Measurements from ENCODE around the gene RIOX2. TPM values are rescaled to one million over a fixed set of nuclear protein-coding genes. Genes with fewer than 3 reads are reported as not detected.

RIOX2 gene
- total RNA-seq, 1 donor from 2014 or later, result 63.2 TPM

DNA sequence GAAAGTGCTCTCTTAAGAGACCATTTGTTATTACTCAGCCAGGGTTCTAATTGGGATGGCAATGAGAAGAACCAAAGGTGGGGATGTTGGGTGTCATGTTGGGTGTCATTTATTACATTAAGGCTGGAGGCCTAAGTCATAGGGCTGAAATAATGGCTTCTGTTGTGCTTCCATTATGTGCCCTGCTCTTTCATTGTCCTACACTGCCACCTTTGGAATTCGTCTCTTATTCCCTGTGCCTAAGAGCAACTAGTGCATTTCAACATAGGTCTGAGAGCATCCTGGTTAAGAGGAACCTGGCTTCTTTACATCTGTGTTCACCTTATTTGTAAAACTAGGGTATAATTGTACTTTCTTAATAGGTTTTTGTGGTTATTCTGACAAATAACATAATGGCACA, 32.2 kb downstream of the RIOX2 start:
- Mint-ChIP-seq H3K4me3 (ENCODE audit: low read depth) (no peak overlapping the region), H3K9me3 (no peaks in the 10 kb centered on the region), H3K27ac (no peak overlapping the region), H3K4me1 (ENCODE audit: low read depth) (peaks cover 15% of the 10 kb centered on the region), H3K27me3 (ENCODE audit: low read depth) (no peaks in the 10 kb centered on the region), H3K36me3 (ENCODE audit: low read depth) (peaks cover 60% of the 10 kb centered on the region)
- intact Hi-C loops (cut with micrococcal nuclease), result loop anchor here (2.0 kb wide), 1 partner anchor 13 kb away; no protein-coding TSS in a partner anchor
- DNase-seq (ENCODE audit: low spot score), result no peak

DNA sequence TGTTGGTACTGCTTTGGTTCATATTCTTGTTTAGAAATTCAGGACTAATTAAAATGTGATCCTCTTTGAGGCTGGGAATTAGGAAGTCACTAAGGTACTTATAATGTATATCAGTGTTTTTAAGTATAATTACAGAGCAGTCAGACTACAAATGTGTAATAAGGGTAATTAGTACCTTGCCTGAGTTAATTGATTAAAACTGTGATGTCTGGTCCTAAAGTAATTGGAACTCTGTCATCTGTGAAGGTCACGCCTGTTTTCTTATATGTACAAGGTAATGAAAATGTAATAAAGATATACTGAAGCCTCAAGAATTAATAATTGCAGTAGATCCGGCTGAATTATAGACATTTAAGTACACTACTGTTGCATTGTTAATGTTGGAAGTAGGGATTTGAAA, 32.8 kb downstream of the RIOX2 start:
- Mint-ChIP-seq H3K36me3 (ENCODE audit: low read depth) (peaks cover 59% of the 10 kb centered on the region), H3K27me3 (ENCODE audit: low read depth) (no peaks in the 10 kb centered on the region), H3K4me3 (ENCODE audit: low read depth) (no peak overlapping the region), H3K9me3 (no peaks in the 10 kb centered on the region), H3K4me1 (ENCODE audit: low read depth) (peaks cover 15% of the 10 kb centered on the region), H3K27ac (no peak overlapping the region)
- DNase-seq (ENCODE audit: low spot score), result no peak
- intact Hi-C loops (cut with micrococcal nuclease), result no loop called here

- no peaks in the 10 kb centered on the region for H3K9me3 Mint-ChIP-seq
- intact Hi-C loops (cut with micrococcal nuclease), result no loop called here
- H3K27ac Mint-ChIP-seq, result no peak overlapping the region
- peaks cover 49% of the 10 kb centered on the region for H3K36me3 Mint-ChIP-seq (ENCODE audit: low read depth)
- no peak for DNase-seq (ENCODE audit: low spot score)
- H3K4me3 Mint-ChIP-seq (ENCODE audit: low read depth), result no peak overlapping the region
- no peaks in the 10 kb centered on the region for H3K27me3 Mint-ChIP-seq (ENCODE audit: low read depth)
- H3K4me1 Mint-ChIP-seq (ENCODE audit: low read depth), result peaks cover 14% of the 10 kb centered on the region
Measured at GRCh38 chr3:97938444-97938843, 33.8 kb downstream of the RIOX2 start.

DNA sequence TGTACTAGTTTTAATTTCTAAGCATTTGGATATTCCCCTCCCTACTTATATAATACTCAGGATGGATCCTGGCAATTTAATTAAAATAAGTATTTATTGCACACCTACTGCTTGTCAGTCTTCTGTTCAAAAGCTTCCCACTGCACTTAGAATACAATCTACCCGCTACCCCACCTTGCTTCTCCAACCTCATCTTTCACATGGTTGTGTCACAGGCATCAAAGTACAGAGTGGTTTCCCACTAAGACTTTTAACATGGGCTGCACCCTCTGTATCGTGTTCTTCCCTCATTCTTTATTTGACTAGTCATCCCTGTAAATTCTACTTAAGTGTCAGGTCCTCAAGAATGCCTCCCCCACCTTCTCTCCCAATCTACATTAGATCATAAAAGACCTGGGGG, 35.0 kb downstream of the RIOX2 start:
- intact Hi-C loops (cut with micrococcal nuclease), result no loop called here

DNA sequence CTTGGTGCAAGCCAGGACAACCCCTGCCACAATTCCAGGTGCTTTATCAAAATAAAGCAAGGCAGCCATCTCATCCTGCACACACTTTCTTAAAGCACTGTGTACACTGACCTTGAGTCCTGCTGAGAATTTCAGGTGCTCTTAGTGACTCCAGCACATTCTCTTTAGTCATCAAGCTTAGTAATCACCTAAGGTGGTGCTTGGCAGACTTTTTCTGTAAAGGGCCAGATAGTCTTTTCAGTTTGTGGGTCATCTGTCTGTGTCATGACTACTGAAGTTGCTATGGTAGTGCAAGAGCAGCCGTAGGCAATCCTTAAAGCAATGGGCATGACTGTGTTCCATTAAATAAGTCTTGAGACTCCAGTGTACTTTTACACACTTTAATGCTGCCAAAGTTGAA, 36.4 kb downstream of the RIOX2 start:
- Mint-ChIP-seq H3K27ac (no peak overlapping the region), H3K27me3 (ENCODE audit: low read depth) (no peaks in the 10 kb centered on the region), H3K4me1 (ENCODE audit: low read depth) (peaks cover 9% of the 10 kb centered on the region), H3K4me3 (ENCODE audit: low read depth) (no peak overlapping the region), H3K36me3 (ENCODE audit: low read depth) (peaks cover 45% of the 10 kb centered on the region), H3K9me3 (no peaks in the 10 kb centered on the region)
- intact Hi-C loops (cut with micrococcal nuclease), result no loop called here
- no peak for DNase-seq (ENCODE audit: low spot score)

More for the DNA sequence above, 35.0 kb downstream of the RIOX2 start:
- H3K36me3 Mint-ChIP-seq (ENCODE audit: low read depth), result peaks cover 40% of the 10 kb centered on the region
- no peak overlapping the region for H3K27ac Mint-ChIP-seq
- no peak for DNase-seq (ENCODE audit: low spot score)
- H3K9me3 Mint-ChIP-seq, result no peaks in the 10 kb centered on the region
- H3K4me3 Mint-ChIP-seq (ENCODE audit: low read depth), result no peak overlapping the region
- peaks cover 9% of the 10 kb centered on the region for H3K4me1 Mint-ChIP-seq (ENCODE audit: low read depth)
- no peaks in the 10 kb centered on the region for H3K27me3 Mint-ChIP-seq (ENCODE audit: low read depth)

GRCh38 chr3:97934980-97935695, 37.1 kb downstream of the RIOX2 start:
- Mint-ChIP-seq H3K36me3 (ENCODE audit: low read depth) (peaks cover 49% of the 10 kb centered on the region), H3K27me3 (ENCODE audit: low read depth) (no peaks in the 10 kb centered on the region), H3K9me3 (peaks cover 5% of the 10 kb centered on the region), H3K4me1 (ENCODE audit: low read depth) (peaks cover 9% of the 10 kb centered on the region), H3K27ac (no peak overlapping the region), H3K4me3 (ENCODE audit: low read depth) (no peak overlapping the region)
- DNase-seq (ENCODE audit: low spot score), result no peak
- intact Hi-C loops (cut with micrococcal nuclease), result no loop called here

- intact Hi-C loops (cut with micrococcal nuclease), result no loop called here
- peaks cover 7% of the 10 kb centered on the region for H3K4me1 Mint-ChIP-seq (ENCODE audit: low read depth)
- H3K9me3 Mint-ChIP-seq, result peaks cover 6% of the 10 kb centered on the region
- H3K27me3 Mint-ChIP-seq (ENCODE audit: low read depth), result no peaks in the 10 kb centered on the region
- H3K36me3 Mint-ChIP-seq (ENCODE audit: low read depth), result peaks cover 42% of the 10 kb centered on the region
- no peak for DNase-seq (ENCODE audit: low spot score)
- H3K27ac Mint-ChIP-seq, result no peak overlapping the region
- no peak overlapping the region for H3K4me3 Mint-ChIP-seq (ENCODE audit: low read depth)
Measured at GRCh38 chr3:97932387-97932801, 39.8 kb downstream of the RIOX2 start.

DNA sequence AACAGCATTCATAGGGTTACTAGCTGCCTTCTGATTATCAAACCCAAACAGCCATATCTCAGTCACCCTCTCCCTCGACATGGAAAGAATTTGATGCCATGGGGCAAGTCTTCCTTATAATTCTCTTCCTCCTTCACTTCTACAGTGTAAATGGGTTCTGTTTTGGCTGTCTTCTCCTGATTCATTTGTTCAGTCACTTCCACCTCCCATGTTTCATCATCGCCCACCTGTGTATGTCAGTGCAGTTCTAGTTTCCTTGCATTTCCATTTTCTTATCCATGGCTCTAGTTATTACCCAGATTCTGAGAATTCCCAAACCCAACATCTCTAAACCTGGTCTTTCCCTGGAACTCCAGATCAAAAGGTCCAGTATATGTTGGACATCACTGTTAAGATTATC, 41.0 kb downstream of the RIOX2 start:
- no peak for DNase-seq (ENCODE audit: low spot score)
- Mint-ChIP-seq H3K9me3 (peaks cover 6% of the 10 kb centered on the region), H3K27ac (no peak overlapping the region), H3K4me1 (ENCODE audit: low read depth) (peaks cover 5% of the 10 kb centered on the region), H3K36me3 (ENCODE audit: low read depth) (peaks cover 32% of the 10 kb centered on the region), H3K4me3 (ENCODE audit: low read depth) (no peak overlapping the region), H3K27me3 (ENCODE audit: low read depth) (no peaks in the 10 kb centered on the region)
- intact Hi-C loops (cut with micrococcal nuclease), result no loop called here

GRCh38 chr3:97930018-97930417, 42.2 kb downstream of the RIOX2 start:
- Mint-ChIP-seq H3K36me3 (ENCODE audit: low read depth) (peaks cover 23% of the 10 kb centered on the region), H3K9me3 (peaks cover 6% of the 10 kb centered on the region), H3K27ac (no peak overlapping the region), H3K4me3 (ENCODE audit: low read depth) (no peak overlapping the region), H3K4me1 (ENCODE audit: low read depth) (no peaks in the 10 kb centered on the region), H3K27me3 (ENCODE audit: low read depth) (no peaks in the 10 kb centered on the region)
- no peak for DNase-seq (ENCODE audit: low spot score)
- intact Hi-C loops (cut with micrococcal nuclease), result no loop called here

DNA sequence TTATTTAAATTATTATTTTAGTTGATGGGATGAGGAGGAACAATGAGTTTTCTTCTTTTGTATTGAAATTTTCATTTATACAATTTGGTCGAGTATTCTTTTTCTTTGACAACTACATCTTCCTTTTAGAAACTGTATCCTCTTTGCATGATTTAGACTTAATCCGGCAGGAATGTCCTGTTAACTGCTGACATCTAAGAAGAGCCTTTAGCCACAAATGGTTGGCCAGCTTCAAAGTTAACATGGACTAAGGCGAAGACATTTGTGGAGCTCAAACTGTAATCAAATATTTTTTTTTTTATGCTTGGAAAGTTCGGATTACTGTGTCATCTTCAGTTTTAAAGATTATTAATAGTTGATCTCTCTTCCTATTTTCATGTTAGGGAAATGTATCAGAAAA, 43.2 kb downstream of the RIOX2 start:
- Mint-ChIP-seq H3K27ac (no peak overlapping the region), H3K9me3 (peaks cover 6% of the 10 kb centered on the region), H3K36me3 (ENCODE audit: low read depth) (peaks cover 27% of the 10 kb centered on the region), H3K27me3 (ENCODE audit: low read depth) (no peaks in the 10 kb centered on the region), H3K4me1 (ENCODE audit: low read depth) (no peaks in the 10 kb centered on the region), H3K4me3 (ENCODE audit: low read depth) (no peak overlapping the region)
- no peak for DNase-seq (ENCODE audit: low spot score)
- intact Hi-C loops (cut with micrococcal nuclease), result no loop called here

- intact Hi-C loops (cut with micrococcal nuclease), result loop anchor here (2.0 kb wide), 1 partner anchor 13 kb away; no protein-coding TSS in a partner anchor
- DNase-seq (ENCODE audit: low spot score), result no peak
- H3K27ac Mint-ChIP-seq, result no peak overlapping the region
- peaks cover 6% of the 10 kb centered on the region for H3K9me3 Mint-ChIP-seq
- H3K4me3 Mint-ChIP-seq (ENCODE audit: low read depth), result no peak overlapping the region
- H3K4me1 Mint-ChIP-seq (ENCODE audit: low read depth), result no peaks in the 10 kb centered on the region
- no peaks in the 10 kb centered on the region for H3K27me3 Mint-ChIP-seq (ENCODE audit: low read depth)
- H3K36me3 Mint-ChIP-seq (ENCODE audit: low read depth), result peaks cover 34% of the 10 kb centered on the region
Measured at GRCh38 chr3:97927704-97928103, 44.5 kb downstream of the RIOX2 start.

DNA sequence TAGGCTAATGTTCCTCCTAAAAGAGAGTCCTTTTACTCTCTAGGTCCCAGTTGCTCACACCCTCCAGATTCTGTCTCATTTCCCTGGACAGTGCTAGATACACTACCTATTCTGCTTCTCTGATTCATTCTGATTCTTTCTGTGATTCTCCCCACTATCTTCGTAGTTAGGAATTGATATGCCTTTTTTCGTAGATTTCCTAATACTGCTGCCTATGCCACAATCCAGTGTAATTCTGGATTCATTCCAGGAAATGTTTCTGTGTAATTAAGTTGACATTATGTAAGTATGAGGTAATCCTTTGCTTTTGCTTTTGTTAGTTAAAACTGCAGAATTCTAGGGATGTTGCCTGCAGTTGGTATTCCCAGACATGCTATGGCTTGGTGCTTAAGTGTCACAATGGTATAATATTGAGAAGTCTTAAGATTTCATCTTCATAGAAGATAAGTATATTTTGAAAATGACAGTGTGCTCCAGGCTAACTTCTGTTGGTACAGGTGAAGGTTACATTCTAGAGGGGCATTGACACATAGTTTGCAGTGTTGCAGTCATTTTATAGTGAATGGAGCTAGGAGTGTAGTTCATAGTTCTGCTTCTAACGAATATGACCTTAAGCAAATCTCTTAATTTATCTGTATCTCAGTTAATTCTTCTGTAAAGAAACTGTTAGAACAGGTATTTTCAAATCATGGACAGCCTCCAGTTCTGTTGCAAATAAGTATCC, 54.3 kb downstream of the RIOX2 start:
- H3K36me3 Mint-ChIP-seq (ENCODE audit: low read depth), result peaks cover 73% of the 10 kb centered on the region
- DNase-seq (ENCODE audit: low spot score), result no peak
- peaks cover 7% of the 10 kb centered on the region for H3K9me3 Mint-ChIP-seq
- H3K4me3 Mint-ChIP-seq (ENCODE audit: low read depth), result no peak overlapping the region
- peaks cover 1% of the 10 kb centered on the region for H3K4me1 Mint-ChIP-seq (ENCODE audit: low read depth)
- no peak overlapping the region for H3K27ac Mint-ChIP-seq
- no peaks in the 10 kb centered on the region for H3K27me3 Mint-ChIP-seq (ENCODE audit: low read depth)
- intact Hi-C loops (cut with micrococcal nuclease), result no loop called here

GRCh38 chr3:97916576-97916975, 55.7 kb downstream of the RIOX2 start:
- Mint-ChIP-seq H3K9me3 (no peaks in the 10 kb centered on the region), H3K36me3 (ENCODE audit: low read depth) (peaks cover 63% of the 10 kb centered on the region), H3K4me1 (ENCODE audit: low read depth) (peaks cover 3% of the 10 kb centered on the region), H3K27ac (no peak overlapping the region), H3K4me3 (ENCODE audit: low read depth) (no peak overlapping the region), H3K27me3 (ENCODE audit: low read depth) (no peaks in the 10 kb centered on the region)
- intact Hi-C loops (cut with micrococcal nuclease), result no loop called here
- DNase-seq (ENCODE audit: low spot score), result no peak

All from activated T-helper 2 cell treated with anti-CD3 and anti-CD28 coated beads, Interferon-gamma antibody, Interleukin-2, Interleukin-4, amounts not matched to agents 10 μg/mL and 5 μg/mL and 100 μg/mL, durations not matched to agents 14 hours and 24 hours and 36 hours (primary cell).